Lower lobe of right lung (tissue), 2 donors: Measurements from ENCODE around the gene OR4C11. TPM values are rescaled to one million over a fixed set of nuclear protein-coding genes. Genes with fewer than 3 reads are reported as not detected.

ENCODE experiments used
- ATAC-seq, 2 donors: fragments of 200-7000 bp; cut with Tn5 transposase; one replicate each; pipeline ENCODE4 v1.9.1; 2020 to 2022; ENCODE audit warnings: mild to moderate bottlenecking in 2 of 2, moderate library complexity in 2 of 2
- DNase-seq: peaks from one replicate; pipeline ENCODE4 v3.0.0-alpha.2; 2020
- H3K27ac ChIP-seq: fragments of 200-600 bp; one replicate; pipeline ENCODE4 v1.8.0; 2022
- H3K27me3 ChIP-seq: fragments of 200-600 bp; one replicate; pipeline ENCODE4 v1.8.0; 2022; ENCODE audit warnings: low read depth
- H3K36me3 ChIP-seq: fragments of 200-600 bp; one replicate; pipeline ENCODE4 v1.8.0; 2022; ENCODE audit warnings: mild to moderate bottlenecking
- H3K4me1 ChIP-seq: fragments of 200-600 bp; one replicate; pipeline ENCODE4 v1.8.0; 2022
- H3K4me3 ChIP-seq: fragments of 200-600 bp; one replicate; pipeline ENCODE4 v1.8.0; 2022; ENCODE audit warnings: mild to moderate bottlenecking
- H3K9me3 ChIP-seq: fragments of 200-600 bp; one replicate; pipeline ENCODE4 v1.8.0; 2022
- CTCF ChIP-seq: fragments of 200-600 bp; IDR thresholded peaks from one replicate; pipeline ENCODE4 v1.8.0; 2022; ENCODE audit warnings: antibody characterized with exemption, mild to moderate bottlenecking
- intact Hi-C: fragments of 100-400 bp; cut with DNase I; formaldehyde crosslinking; loops from one replicate; pipeline ENCODE4 v1.11.0; 2022
- long read RNA-seq: library from polyadenylated mRNA; unstranded; transcript quantifications from one replicate; pipeline ENCODE4 v2.0.0, GENCODE V29; 2021
- total RNA-seq: library from RNA; stranded (reverse); fragmentation: NEBNext Ultra II Directional; extraction: Animal tissue kit (Norgen Biotek cat#: 25700); gene quantifications from one replicate; pipeline ENCODE4 v1.2.1, GENCODE V29; 2021
- donor health status: DM: no; HTN: yes; CAD: no; lungs with severe emphysema.

The OR4C11 gene
- total RNA-seq: not detected
- long read RNA-seq: 0 reads

GRCh38 chr11:55607545-55607944 lies at the start of gene OR4C11:
TSS of gene OR4C11 (minus strand) at chr11:55607645. CDS start at chr11:55604373, 3,272 bp downstream.
- intact Hi-C loops: no loop called here
- no peak for DNase-seq
- Histone ChIP-seq H3K4me1 (no peaks in the 10 kb centered on the region), H3K36me3 (no peaks in the 10 kb centered on the region), H3K27ac (no peak within 1 kb of the TSS), H3K27me3 (no peaks in the 10 kb centered on the region), H3K9me3 (no peaks in the 10 kb centered on the region), H3K4me3 (no peak within 1 kb of the TSS)
- TF ChIP-seq CTCF: no peak
- no peak for ATAC-seq

- DNase-seq (no peak), ATAC-seq (no peak)
- H3K4me3 ChIP-seq: no peak overlapping the region
- H3K27me3 ChIP-seq: no peaks in the 10 kb centered on the region
- no peak for TF ChIP-seq CTCF
- no peak overlapping the region for H3K27ac ChIP-seq
- no peaks in the 10 kb centered on the region for H3K9me3 ChIP-seq
- H3K36me3 ChIP-seq: no peaks in the 10 kb centered on the region
- H3K4me1 ChIP-seq: no peaks in the 10 kb centered on the region
- intact Hi-C loops: no loop called here
These were observed 47.7 kb upstream of the OR4C11 start for GRCh38 chr11:55655096-55655495.

- ATAC-seq (no peak), DNase-seq (no peak)
- Histone ChIP-seq H3K36me3 (no peaks in the 10 kb centered on the region), H3K27ac (no peak overlapping the region), H3K4me1 (no peaks in the 10 kb centered on the region), H3K27me3 (no peaks in the 10 kb centered on the region), H3K9me3 (no peaks in the 10 kb centered on the region), H3K4me3 (no peak overlapping the region)
- no peak for TF ChIP-seq CTCF
- intact Hi-C loops: no loop called here
These were observed 45.1 kb upstream of the OR4C11 start for GRCh38 chr11:55652560-55652959.

- Histone ChIP-seq H3K9me3 (no peaks in the 10 kb centered on the region), H3K27me3 (no peaks in the 10 kb centered on the region), H3K27ac (no peak within 1 kb of the TSS), H3K4me3 (no peak within 1 kb of the TSS), H3K4me1 (no peaks in the 10 kb centered on the region), H3K36me3 (no peaks in the 10 kb centered on the region)
- TF ChIP-seq CTCF: no peak
- ATAC-seq (no peak), DNase-seq (no peak)
- intact Hi-C loops: no loop called here
These were observed 40.6 kb upstream of the OR4C11 start, which contains the start of gene OR4S2 for GRCh38 chr11:55648027-55648426. TSS of gene OR4S2 (plus strand) at chr11:55648327. CDS start at chr11:55650904, 2,577 bp downstream.

GRCh38 chr11:55634813-55635212 lies 27.4 kb upstream of the OR4C11 start, which contains the start of gene OR4P4:
TSS of gene OR4P4 (plus strand) at chr11:55635113.
- Histone ChIP-seq H3K9me3 (no peaks in the 10 kb centered on the region), H3K27ac (no peak within 1 kb of the TSS), H3K27me3 (no peaks in the 10 kb centered on the region), H3K4me1 (no peaks in the 10 kb centered on the region), H3K4me3 (no peak within 1 kb of the TSS), H3K36me3 (no peaks in the 10 kb centered on the region)
- no peak for ATAC-seq
- DNase-seq: no peak
- no peak for TF ChIP-seq CTCF
- intact Hi-C loops: no loop called here

- no peak overlapping the region for H3K27ac ChIP-seq
- intact Hi-C loops: no loop called here
- no peaks in the 10 kb centered on the region for H3K4me1 ChIP-seq
- no peak overlapping the region for H3K4me3 ChIP-seq
- no peaks in the 10 kb centered on the region for H3K27me3 ChIP-seq
- TF ChIP-seq CTCF: no peak
- peaks cover 15% of the 10 kb centered on the region for H3K9me3 ChIP-seq
- H3K36me3 ChIP-seq: no peaks in the 10 kb centered on the region
- ATAC-seq (no peak), DNase-seq (no peak)
These were observed 17.1 kb upstream of the OR4C11 start for GRCh38 chr11:55624531-55624930.
